ENCODE measurements around the gene HRH1. TPM values are rescaled to one million over a fixed set of nuclear protein-coding genes. Genes with fewer than 3 reads are reported as not detected.
A peak's percentile ranks its signal among the peaks of the same experiment; 100 is the strongest.

Gene HRH1
- total RNA-seq, 4 donors from 2014 or later = 3.7 to 15.9 (median 5.9) TPM

GRCh38 chr3:11288021-11288491 is 133.8 kb downstream of the HRH1 start:
- peak overlapping the region; percentile 62 to 79 (median 68) for H3K27ac ChIP-seq (replicated peaks in 1 of 4)
- intact Hi-C loops (cut with DNase I) = no loop called here

DNA sequence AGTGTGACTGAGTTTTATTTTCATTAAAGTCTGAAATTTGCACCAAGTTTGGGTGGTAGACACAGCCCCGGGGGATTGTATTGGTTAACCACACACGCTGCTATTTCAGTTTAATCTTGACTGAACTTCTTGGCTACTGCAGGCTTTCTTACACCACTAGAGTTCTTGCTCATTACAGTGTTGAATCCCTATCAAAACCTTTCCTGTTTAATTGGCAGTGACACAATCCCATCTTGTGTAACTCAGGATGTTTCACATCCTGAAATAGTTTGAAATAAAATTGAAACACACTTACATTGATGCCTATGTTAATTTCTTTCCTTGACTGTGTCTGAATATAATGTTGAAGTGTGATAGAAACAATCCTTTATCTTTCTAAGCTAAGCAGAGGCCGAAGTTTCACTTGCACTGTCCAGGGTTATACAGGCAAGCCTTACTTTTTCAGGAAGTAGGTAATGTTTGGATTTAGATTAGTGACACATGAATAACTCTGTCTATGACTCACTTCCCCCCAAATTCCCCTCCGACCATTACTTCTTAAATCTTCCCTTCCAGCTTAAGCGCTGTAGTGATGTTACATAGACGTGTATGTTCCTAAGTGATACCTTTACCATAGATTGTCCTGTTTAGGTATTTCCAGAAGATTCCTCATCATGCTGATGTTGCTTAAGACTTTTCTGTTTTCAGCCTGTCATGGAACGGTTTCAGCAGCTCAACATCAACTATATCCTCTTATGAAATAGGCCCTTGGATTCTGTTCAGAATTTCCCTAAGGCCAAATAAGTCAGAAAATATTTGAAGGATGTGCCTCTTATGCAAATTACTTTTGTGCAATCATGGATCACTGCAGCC is 134.7 kb downstream of the HRH1 start:
- no peaks in the 10 kb centered on the region for H3K9me3 ChIP-seq
- intact Hi-C loops (cut with DNase I) = no loop called here
- H3K4me1 ChIP-seq = peaks cover 28 to 54% (median 50%) of the 10 kb centered on the region in 4 donors
- 40% methylated on average over 7 of the region's 7 CpGs for WGBS
- no peaks in the 10 kb centered on the region for H3K27me3 ChIP-seq
- H3K4me3 ChIP-seq = no peak overlapping the region
- no peak for DNase-seq (ENCODE audit: extremely low spot score)
- TF ChIP-seq CTCF (IDR thresholded peaks at IDR 0.05) (no peak), POLR2AphosphoS5 (IDR thresholded peaks at IDR 0.05) (peak in 1 of 2 donors; percentile 65), POLR2A (IDR thresholded peaks at IDR 0.05; ENCODE audit: low read depth) (no peak)
- H3K36me3 ChIP-seq = no peaks in the 10 kb centered on the region
- H3K27ac ChIP-seq (replicated peaks in 1 of 4) = peak overlapping the region; percentile 62 to 79 (median 68)

More at GRCh38 chr3:11288021-11288491, 133.8 kb downstream of the HRH1 start:
- WGBS = 62% methylated on average over 2 of the region's 2 CpGs
- TF ChIP-seq EP300 (IDR thresholded peaks at IDR 0.05) (no peak), POLR2AphosphoS5 (IDR thresholded peaks at IDR 0.05) (no peak), CTCF (IDR thresholded peaks at IDR 0.05) (no peak), POLR2A (IDR thresholded peaks at IDR 0.05; ENCODE audit: low read depth) (no peak)
- H3K9me3 ChIP-seq = no peaks in the 10 kb centered on the region
- H3K27me3 ChIP-seq = no peaks in the 10 kb centered on the region
- no peak for DNase-seq (ENCODE audit: extremely low spot score)
- peaks cover 31 to 62% (median 57%) of the 10 kb centered on the region in 4 donors for H3K4me1 ChIP-seq
- peaks cover 0 to 5% (median 0%) of the 10 kb centered on the region in 4 donors for H3K36me3 ChIP-seq
- H3K4me3 ChIP-seq = no peak overlapping the region

DNA sequence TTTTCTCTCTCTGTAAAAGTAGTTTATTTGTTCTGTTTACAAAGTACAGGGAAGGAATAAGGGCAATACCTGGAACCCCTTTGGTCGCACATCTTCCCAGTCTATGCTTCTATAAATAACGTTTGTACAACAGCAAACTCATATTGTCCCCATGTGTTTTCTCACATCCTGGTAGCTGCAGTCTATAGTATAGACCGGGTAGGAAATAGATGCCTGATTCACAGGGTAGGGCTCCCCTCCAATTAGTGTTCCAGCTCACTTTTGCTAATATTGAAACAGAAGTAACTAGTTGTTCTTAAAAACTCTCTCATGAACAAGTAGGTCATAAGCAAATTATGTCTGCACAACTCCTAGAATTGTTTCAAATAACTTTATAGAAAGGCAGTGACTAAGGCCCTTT is 135.6 kb downstream of the HRH1 start:
- H3K9me3 ChIP-seq = no peaks in the 10 kb centered on the region
- H3K4me3 ChIP-seq = no peak overlapping the region
- no peak for TF ChIP-seq POLR2AphosphoS5 (IDR thresholded peaks at IDR 0.05)
- TF ChIP-seq POLR2A (IDR thresholded peaks at IDR 0.05; ENCODE audit: low read depth) = no peak
- no peak for TF ChIP-seq EP300 (IDR thresholded peaks at IDR 0.05)
- no peak for TF ChIP-seq CTCF (IDR thresholded peaks at IDR 0.05)
- H3K27ac ChIP-seq (replicated peaks in 1 of 4) = peak overlapping the region; percentile 62 to 79 (median 68)
- no peaks in the 10 kb centered on the region for H3K36me3 ChIP-seq
- no peaks in the 10 kb centered on the region for H3K27me3 ChIP-seq
- DNase-seq (ENCODE audit: extremely low spot score) = no peak
- intact Hi-C loops (cut with DNase I) = no loop called here
- WGBS = 72% methylated on average over 3 of the region's 3 CpGs
- peaks cover 28 to 54% (median 50%) of the 10 kb centered on the region in 4 donors for H3K4me1 ChIP-seq

DNA sequence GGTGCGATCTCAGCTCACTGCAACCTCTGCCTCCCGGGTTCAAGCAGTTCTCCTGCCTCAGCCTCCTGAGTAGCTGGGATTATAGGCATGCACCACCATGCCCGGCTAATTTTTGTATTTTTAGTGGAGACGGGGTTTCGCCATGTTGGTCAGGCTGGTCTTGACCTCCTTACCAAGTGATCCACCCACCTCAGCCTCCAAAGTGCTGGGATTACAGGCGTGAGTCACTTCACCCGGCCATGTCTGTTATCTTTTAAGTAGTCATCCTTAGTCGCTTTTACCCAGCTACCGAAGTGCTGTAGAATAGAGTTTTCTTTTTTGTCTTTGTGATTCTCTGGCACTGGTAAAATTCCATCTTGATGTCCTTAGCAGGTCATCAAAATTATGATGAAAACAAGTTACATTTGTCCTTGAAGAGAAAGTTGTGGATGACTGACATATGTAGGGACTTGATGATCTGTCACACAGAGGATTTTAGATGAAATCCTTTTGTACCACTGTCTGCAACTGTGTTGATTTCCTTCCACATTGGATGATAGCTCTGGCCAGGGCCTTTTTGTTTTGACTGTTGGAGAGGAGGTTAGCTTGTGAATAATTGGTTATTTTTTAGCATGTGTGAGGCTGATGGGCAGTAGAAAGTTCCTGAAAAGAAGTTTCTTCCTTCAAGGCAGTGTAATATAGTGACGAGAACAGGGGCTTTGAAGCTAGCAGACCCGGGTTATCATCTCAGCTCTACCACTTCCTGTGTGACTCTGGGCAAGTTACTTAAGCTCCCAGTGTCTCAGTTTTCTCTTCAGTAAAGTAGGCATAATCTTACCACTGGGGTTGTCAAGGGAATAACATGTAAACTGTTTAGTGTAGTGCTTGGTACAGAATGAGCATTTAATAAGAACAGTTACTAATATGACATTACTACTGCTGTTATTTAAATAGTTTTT is 136.7 kb downstream of the HRH1 start:
- Histone ChIP-seq H3K9me3 (no peaks in the 10 kb centered on the region), H3K36me3 (no peaks in the 10 kb centered on the region), H3K4me1 (peaks cover 28 to 54% (median 50%) of the 10 kb centered on the region in 4 donors), H3K4me3 (no peak overlapping the region), H3K27ac (replicated peaks in 1 of 4) (peak overlapping the region in 1 of 4 donors; percentile 27), H3K27me3 (no peaks in the 10 kb centered on the region)
- 84% methylated on average over 11 of the region's 11 CpGs for WGBS
- no peak for TF ChIP-seq EP300 (IDR thresholded peaks at IDR 0.05)
- no peak for TF ChIP-seq CTCF (IDR thresholded peaks at IDR 0.05)
- no peak for TF ChIP-seq POLR2AphosphoS5 (IDR thresholded peaks at IDR 0.05)
- TF ChIP-seq POLR2A (IDR thresholded peaks at IDR 0.05; ENCODE audit: low read depth) = no peak
- intact Hi-C loops (cut with DNase I) = no loop called here
- DNase-seq (ENCODE audit: extremely low spot score) = no peak

All from esophagus muscularis mucosa (tissue), 4 donors.